Measurements from ENCODE around the gene ECHS1. TPM values are rescaled to one million over a fixed set of nuclear protein-coding genes. Genes with fewer than 3 reads are reported as not detected.

Gene ECHS1
- total and polyA plus RNA-seq, 10 of the 15 experiments (the other 5 are each of a cell fraction or from before 2014, with no cell fraction given) = 32.7 to 164 (median 62.4) TPM

GRCh38 chr10:133346413-133346812 is 26.7 kb downstream of the ECHS1 start (continued):
- no peak for TF ChIP-seq ETV6 (conservative IDR thresholded peaks at IDR 0.05 in 1 of 2, IDR thresholded peaks at IDR 0.05 in 1 of 2; ENCODE audit: borderline replicate concordance in 1 of 2, low read depth in 1 of 2)
- no peak for TF ChIP-seq SREBF1 (IDR thresholded peaks at IDR 0.05; ENCODE audit: low read length)
- TF ChIP-seq MEF2B (IDR thresholded peaks at IDR 0.05; ENCODE audit: partially characterized antibody, poor library complexity, severe bottlenecking) = no peak

- SMC1A ChIA-PET (ENCODE audit: uncharacterized antibody, unreplicated experiment) = no interaction called here
- intact Hi-C loops (cut with micrococcal nuclease; ENCODE audit: unreplicated experiment) = no loop called here
These were observed 28.9 kb downstream of the ECHS1 start for GRCh38 chr10:133344236-133344635.

More at GRCh38 chr10:133344236-133344635, 28.9 kb downstream of the ECHS1 start:
- POLR2A ChIA-PET = no interaction called here
- 52% methylated on average over 5 of the region's 5 CpGs for WGBS (ENCODE audit: insufficient coverage, insufficient replicate concordance, low lambda C conversion rate, missing lambda C conversion rate)
- BruUV-seq (replicated peaks) = no TSS peak
- CTCF ChIA-PET = no interaction called here
- no peak overlapping the region for H3K9ac ChIP-seq (ENCODE audit: control insufficient read depth, insufficient read depth, low read length)
- H3K27ac ChIP-seq (ENCODE audit: control insufficient read depth, insufficient read depth) = no peak overlapping the region
- no peak for ATAC-seq
- no peak for TF ChIP-seq PKNOX1 (IDR thresholded peaks at IDR 0.05)
- H3K36me3 ChIP-seq (ENCODE audit: control insufficient read depth in 2 of 2, insufficient read depth in 2 of 2, low read length in 1 of 2) = no peaks in the 10 kb centered on the region
- no peaks in the 10 kb centered on the region; a peak in 1 of 4 replicates for H3K27me3 ChIP-seq (replicated peaks in 1 of 2; ENCODE audit: control insufficient read depth in 2 of 2, insufficient read depth in 2 of 2, low read length in 1 of 2)
- no peaks in the 10 kb centered on the region for H3K79me2 ChIP-seq (ENCODE audit: control insufficient read depth, insufficient read depth, low read length)
- in situ Hi-C loops (cut with MboI) = no loop called here
- no peaks in the 10 kb centered on the region for H3K9me3 ChIP-seq (replicated peaks; ENCODE audit: control insufficient read depth, insufficient read depth, low read length)
- no peak for DNase-seq (ENCODE audit: low read depth, low spot score)
- H3K4me1 ChIP-seq (ENCODE audit: control insufficient read depth, insufficient read depth, low read length) = no peaks in the 10 kb centered on the region
- no peak for FAIRE-seq
- no peak overlapping the region for H3K4me2 ChIP-seq (ENCODE audit: control insufficient read depth, insufficient read depth)
- no peak overlapping the region for H3K4me3 ChIP-seq
- H4K20me1 ChIP-seq (ENCODE audit: control insufficient read depth, insufficient read depth) = no peaks in the 10 kb centered on the region
- RAD21 ChIA-PET (ENCODE audit: unreplicated experiment) = no interaction called here
- H2AFZ ChIP-seq (ENCODE audit: control insufficient read depth, low read depth, low read length) = no peak overlapping the region

Measured in GM12878 (cell line).